ENCODE measurements around the gene TNRC6A. TPM values are rescaled to one million over a fixed set of nuclear protein-coding genes. Genes with fewer than 3 reads are reported as not detected.
"Not testable (repeated sequence)": the region's sequence is repeated elsewhere in the genome, so short reads cannot be mapped to it uniquely, and the experiment has no call there.

TNRC6A gene
- total RNA-seq, 1 experiment from 2014 or later, result 72.4 TPM

DNA sequence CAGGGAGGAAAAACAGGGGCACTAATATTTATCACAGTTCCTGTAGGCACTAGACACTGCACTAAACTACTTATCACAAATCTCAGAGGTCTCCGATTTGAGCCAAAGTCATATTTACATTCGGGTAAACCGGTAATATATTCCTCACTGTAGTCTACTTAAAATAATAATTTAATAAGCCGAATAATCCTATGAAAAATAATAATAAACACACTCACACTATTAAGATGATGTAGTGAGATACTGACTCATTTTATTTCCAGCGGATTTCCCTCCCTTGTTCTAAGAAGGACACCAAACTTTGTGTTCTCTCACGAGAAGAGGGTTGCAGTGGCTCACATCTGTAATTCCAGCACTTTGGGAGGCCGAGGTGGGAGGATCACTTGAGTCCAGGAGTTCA lies 36.6 kb upstream of the TNRC6A start:
- no peaks in the 10 kb centered on the region for H3K79me2 ChIP-seq (ENCODE audit: low read length)
- no peak overlapping the region for H3K27ac ChIP-seq (ENCODE audit: low read length)
- H3K4me1 ChIP-seq (ENCODE audit: low read length), result no peaks in the 10 kb centered on the region
- H3K9me3 ChIP-seq (ENCODE audit: low read length), result no peaks in the 10 kb centered on the region
- H3K36me3 ChIP-seq (ENCODE audit: insufficient read depth, low read length), result no peaks in the 10 kb centered on the region
- H2AFZ ChIP-seq (ENCODE audit: low read length), result no peak overlapping the region
- H3K27me3 ChIP-seq (ENCODE audit: low read length), result no peaks in the 10 kb centered on the region
- no peaks in the 10 kb centered on the region for H4K20me1 ChIP-seq (ENCODE audit: insufficient read depth, low read depth, low read length)
- H3K9me2 ChIP-seq (replicated peaks; ENCODE audit: insufficient read depth, low read length), result no peaks in the 10 kb centered on the region
- DNase-seq, result no peak
- H3K4me3 ChIP-seq (ENCODE audit: low read length), result no peak overlapping the region
- H3K4me2 ChIP-seq (ENCODE audit: low read depth, low read length, poor library complexity, severe bottlenecking), result no peak overlapping the region
- H3K9ac ChIP-seq (ENCODE audit: low read length), result no peak overlapping the region

- Histone ChIP-seq H3K9me3 (ENCODE audit: low read length) (no peaks in the 10 kb centered on the region), H3K36me3 (ENCODE audit: insufficient read depth, low read length) (no peaks in the 10 kb centered on the region), H3K27me3 (ENCODE audit: low read length) (no peaks in the 10 kb centered on the region), H3K4me3 (ENCODE audit: low read length) (no peak overlapping the region), H3K4me1 (ENCODE audit: low read length) (no peaks in the 10 kb centered on the region), H3K9ac (ENCODE audit: low read length) (no peak overlapping the region), H3K4me2 (ENCODE audit: low read depth, low read length, poor library complexity, severe bottlenecking) (no peak overlapping the region), H3K9me2 (replicated peaks; ENCODE audit: insufficient read depth, low read length) (no peaks in the 10 kb centered on the region), H3K79me2 (ENCODE audit: low read length) (no peaks in the 10 kb centered on the region), H3K27ac (ENCODE audit: low read length) (no peak overlapping the region), H4K20me1 (ENCODE audit: insufficient read depth, low read depth, low read length) (no peaks in the 10 kb centered on the region), H2AFZ (ENCODE audit: low read length) (no peak overlapping the region)
- DNase-seq, result no peak
Observed at GRCh38 chr16:24694931-24695330, 34.5 kb upstream of the TNRC6A start.

GRCh38 chr16:24696699-24697098 lies 32.8 kb upstream of the TNRC6A start:
- no peak overlapping the region for H3K4me2 ChIP-seq (ENCODE audit: low read depth, low read length, poor library complexity, severe bottlenecking)
- H2AFZ ChIP-seq (ENCODE audit: low read length), result no peak overlapping the region
- no peak for DNase-seq

GRCh38 chr16:24698308-24698707 lies 31.1 kb upstream of the TNRC6A start:
- H3K4me1 ChIP-seq (ENCODE audit: low read length), result no peaks in the 10 kb centered on the region
- H3K9me2 ChIP-seq (replicated peaks; ENCODE audit: insufficient read depth, low read length), result no peaks in the 10 kb centered on the region
- no peaks in the 10 kb centered on the region for H3K79me2 ChIP-seq (ENCODE audit: low read length)
- H3K4me2 ChIP-seq (ENCODE audit: low read depth, low read length, poor library complexity, severe bottlenecking), result no peak overlapping the region
- DNase-seq, result peak; percentile 10
- no peak overlapping the region for H3K27ac ChIP-seq (ENCODE audit: low read length)
- no peaks in the 10 kb centered on the region for H4K20me1 ChIP-seq (ENCODE audit: insufficient read depth, low read depth, low read length)
- no peak overlapping the region for H3K9ac ChIP-seq (ENCODE audit: low read length)
- no peak overlapping the region for H2AFZ ChIP-seq (ENCODE audit: low read length)
- no peak overlapping the region for H3K4me3 ChIP-seq (ENCODE audit: low read length)
- no peaks in the 10 kb centered on the region for H3K9me3 ChIP-seq (ENCODE audit: low read length)
- no peaks in the 10 kb centered on the region for H3K36me3 ChIP-seq (ENCODE audit: insufficient read depth, low read length)
- no peaks in the 10 kb centered on the region for H3K27me3 ChIP-seq (ENCODE audit: low read length)

More at GRCh38 chr16:24696699-24697098, 32.8 kb upstream of the TNRC6A start:
- no peaks in the 10 kb centered on the region for H4K20me1 ChIP-seq (ENCODE audit: insufficient read depth, low read depth, low read length)
- H3K27me3 ChIP-seq (ENCODE audit: low read length), result no peaks in the 10 kb centered on the region
- H3K27ac ChIP-seq (ENCODE audit: low read length), result no peak overlapping the region
- no peak overlapping the region for H3K4me3 ChIP-seq (ENCODE audit: low read length)
- no peaks in the 10 kb centered on the region for H3K36me3 ChIP-seq (ENCODE audit: insufficient read depth, low read length)
- no peaks in the 10 kb centered on the region for H3K9me3 ChIP-seq (ENCODE audit: low read length)
- H3K9me2 ChIP-seq (replicated peaks; ENCODE audit: insufficient read depth, low read length), result no peaks in the 10 kb centered on the region
- no peaks in the 10 kb centered on the region for H3K79me2 ChIP-seq (ENCODE audit: low read length)
- no peak overlapping the region for H3K9ac ChIP-seq (ENCODE audit: low read length)
- H3K4me1 ChIP-seq (ENCODE audit: low read length), result no peaks in the 10 kb centered on the region

DNA sequence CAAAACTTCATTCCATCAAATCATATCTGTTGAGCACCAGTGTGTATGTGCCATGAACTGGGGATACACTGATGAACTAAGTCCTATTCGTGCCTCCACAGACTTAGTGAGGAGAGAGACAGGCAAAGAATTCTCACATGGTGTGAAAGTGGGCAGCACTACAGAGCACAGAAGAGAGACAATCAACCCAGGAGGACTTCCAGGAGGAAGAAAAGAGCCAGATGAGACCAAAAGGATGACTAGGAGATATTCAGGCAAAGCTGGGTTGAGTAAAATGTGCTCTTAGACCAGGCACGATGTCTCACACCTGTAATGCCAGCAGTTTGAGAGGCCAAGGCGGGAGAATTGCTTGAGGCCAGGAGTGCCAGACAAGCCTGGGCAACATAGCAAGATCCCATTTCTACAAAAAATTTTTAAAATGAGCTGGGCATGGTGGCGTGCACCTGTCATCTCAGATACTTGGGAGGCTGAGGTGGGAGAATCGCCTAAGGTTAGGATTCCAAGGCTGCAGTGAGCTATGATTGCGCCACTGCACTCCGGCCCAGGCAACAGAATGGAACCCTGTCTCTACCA lies 30.2 kb upstream of the TNRC6A start:
- no peak for DNase-seq
- H3K4me3 ChIP-seq (ENCODE audit: low read length), result no peak overlapping the region
- H3K36me3 ChIP-seq (ENCODE audit: insufficient read depth, low read length), result no peaks in the 10 kb centered on the region
- H3K9ac ChIP-seq (ENCODE audit: low read length), result no peak overlapping the region
- no peak overlapping the region for H2AFZ ChIP-seq (ENCODE audit: low read length)
- H3K4me2 ChIP-seq (ENCODE audit: low read depth, low read length, poor library complexity, severe bottlenecking), result no peak overlapping the region
- no peaks in the 10 kb centered on the region for H3K9me3 ChIP-seq (ENCODE audit: low read length)
- no peaks in the 10 kb centered on the region for H3K4me1 ChIP-seq (ENCODE audit: low read length)
- no peak overlapping the region for H3K27ac ChIP-seq (ENCODE audit: low read length)
- H3K79me2 ChIP-seq (ENCODE audit: low read length), result no peaks in the 10 kb centered on the region
- H4K20me1 ChIP-seq (ENCODE audit: insufficient read depth, low read depth, low read length), result no peaks in the 10 kb centered on the region
- no peaks in the 10 kb centered on the region for H3K9me2 ChIP-seq (replicated peaks; ENCODE audit: insufficient read depth, low read length)
- no peaks in the 10 kb centered on the region for H3K27me3 ChIP-seq (ENCODE audit: low read length)

DNA sequence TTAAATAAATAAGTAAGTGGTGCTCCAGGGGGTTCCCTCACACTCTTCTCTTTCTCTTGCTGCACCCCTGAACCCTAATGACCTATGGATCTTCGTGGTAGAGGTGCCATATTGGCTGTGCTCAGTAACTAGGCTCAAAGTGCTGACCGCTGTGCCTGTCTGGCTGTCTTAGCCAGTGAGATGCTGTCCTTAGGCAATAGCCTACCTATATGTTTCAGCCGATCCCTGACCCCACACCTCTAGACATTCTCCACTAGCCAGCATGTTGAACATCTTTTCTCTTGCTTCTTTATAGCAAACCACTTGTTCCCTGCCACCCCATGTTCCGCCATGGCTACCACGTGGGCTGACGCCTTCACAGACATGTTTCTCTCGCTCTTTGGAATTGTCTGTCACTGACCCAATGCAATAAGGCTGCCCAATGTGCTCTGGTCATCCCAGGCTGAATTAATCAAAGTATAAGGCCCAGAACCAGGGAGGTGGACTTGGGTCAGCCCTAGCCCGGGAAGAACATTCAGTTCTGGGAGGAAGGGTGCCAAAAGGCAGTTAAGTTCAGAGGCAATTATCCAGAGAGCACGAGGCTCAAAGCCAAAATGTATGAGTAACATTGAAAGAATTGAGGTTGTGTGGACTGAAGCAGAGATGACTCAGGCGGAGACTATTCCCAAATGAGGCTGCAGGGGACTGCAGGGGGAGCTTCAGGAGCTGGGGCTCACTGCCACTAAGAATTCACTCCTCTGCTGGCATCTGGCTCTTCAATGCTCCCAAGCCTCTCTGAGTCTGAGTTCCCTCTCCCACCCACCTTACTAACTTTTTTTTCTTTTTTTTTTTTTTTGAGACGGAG lies 28.7 kb upstream of the TNRC6A start:
- no peaks in the 10 kb centered on the region for H3K4me1 ChIP-seq (ENCODE audit: low read length)
- H3K9ac ChIP-seq (ENCODE audit: low read length), result no peak overlapping the region
- H3K4me3 ChIP-seq (ENCODE audit: low read length), result no peak overlapping the region
- no peak overlapping the region for H2AFZ ChIP-seq (ENCODE audit: low read length)
- H3K4me2 ChIP-seq (ENCODE audit: low read depth, low read length, poor library complexity, severe bottlenecking), result no peak overlapping the region
- no peaks in the 10 kb centered on the region for H4K20me1 ChIP-seq (ENCODE audit: insufficient read depth, low read depth, low read length)
- H3K9me3 ChIP-seq (ENCODE audit: low read length), result no peaks in the 10 kb centered on the region
- H3K9me2 ChIP-seq (replicated peaks; ENCODE audit: insufficient read depth, low read length), result no peaks in the 10 kb centered on the region
- no peak overlapping the region for H3K27ac ChIP-seq (ENCODE audit: low read length)
- H3K36me3 ChIP-seq (ENCODE audit: insufficient read depth, low read length), result no peaks in the 10 kb centered on the region
- no peaks in the 10 kb centered on the region for H3K27me3 ChIP-seq (ENCODE audit: low read length)
- no peaks in the 10 kb centered on the region for H3K79me2 ChIP-seq (ENCODE audit: low read length)
- DNase-seq, result peak; percentile 11

GRCh38 chr16:24701521-24701951 lies 27.9 kb upstream of the TNRC6A start:
- no peaks in the 10 kb centered on the region for H4K20me1 ChIP-seq (ENCODE audit: insufficient read depth, low read depth, low read length)
- no peaks in the 10 kb centered on the region for H3K79me2 ChIP-seq (ENCODE audit: low read length)
- no peaks in the 10 kb centered on the region for H3K9me2 ChIP-seq (replicated peaks; ENCODE audit: insufficient read depth, low read length)
- no peak overlapping the region for H3K4me3 ChIP-seq (ENCODE audit: low read length)
- DNase-seq, result no peak
- H3K9ac ChIP-seq (ENCODE audit: low read length), result no peak overlapping the region
- H3K27me3 ChIP-seq (ENCODE audit: low read length), result no peaks in the 10 kb centered on the region
- H3K9me3 ChIP-seq (ENCODE audit: low read length), result no peaks in the 10 kb centered on the region
- no peak overlapping the region for H3K4me2 ChIP-seq (ENCODE audit: low read depth, low read length, poor library complexity, severe bottlenecking)
- no peak overlapping the region for H3K27ac ChIP-seq (ENCODE audit: low read length)
- H2AFZ ChIP-seq (ENCODE audit: low read length), result no peak overlapping the region
- no peaks in the 10 kb centered on the region for H3K36me3 ChIP-seq (ENCODE audit: insufficient read depth, low read length)
- no peaks in the 10 kb centered on the region for H3K4me1 ChIP-seq (ENCODE audit: low read length)

- H3K27ac ChIP-seq (ENCODE audit: low read length); H2AFZ ChIP-seq (ENCODE audit: low read length); H3K4me2 ChIP-seq (ENCODE audit: low read depth, low read length, poor library complexity, severe bottlenecking); H3K4me1 ChIP-seq (ENCODE audit: low read length); H4K20me1 ChIP-seq (ENCODE audit: insufficient read depth, low read depth, low read length); H3K9me2 ChIP-seq (replicated peaks; ENCODE audit: insufficient read depth, low read length); H3K27me3 ChIP-seq (ENCODE audit: low read length); H3K9me3 ChIP-seq (ENCODE audit: low read length); H3K79me2 ChIP-seq (ENCODE audit: low read length); H3K9ac ChIP-seq (ENCODE audit: low read length); DNase-seq; H3K36me3 ChIP-seq (ENCODE audit: insufficient read depth, low read length); H3K4me3 ChIP-seq (ENCODE audit: low read length): not testable (repeated sequence)
Observed at GRCh38 chr16:24707760-24708159, 21.7 kb upstream of the TNRC6A start.

Measured in Karpas-422 (cell line).